Kidney (tissue), 14 donors: ENCODE results near the gene HEMK1. TPM values are rescaled to one million over a fixed set of nuclear protein-coding genes. Genes with fewer than 3 reads are reported as not detected.
A peak's percentile ranks its signal among the peaks of the same experiment; 100 is the strongest.

Experiments used
- DNase-seq, 5 donors: peaks; one replicate each; pipeline ENCODE4 v3.0.0-alpha.2; 2013 to 2020
- FAIRE-seq: peaks from 2 replicates; lab custom pipeline; 2012; peaks lifted over from hg19 to GRCh38; lab: Jason Lieb, UNC
- H3K27ac ChIP-seq, 2 donors: one replicate each; pipeline ENCODE4 v1.7.0; 2013; ENCODE audit warnings: low read depth in 2 of 2, low read length in 2 of 2, inconsistent platforms in 1 of 2
- H3K27me3 ChIP-seq: one replicate; pipeline ENCODE4 v1.7.1; 2013; ENCODE audit warnings: low read length, inconsistent platforms; ENCODE audit not compliant: control insufficient read depth, insufficient read depth
- H3K36me3 ChIP-seq, 3 donors: one replicate each; pipeline versions ENCODE4 v1.7.0 to v1.7.1; 2013; ENCODE audit warnings: low read length in 3 of 3, control low read depth in 1 of 3, inconsistent platforms in 1 of 3; ENCODE audit not compliant: insufficient read depth in 3 of 3, control insufficient read depth in 2 of 3
- H3K4me1 ChIP-seq, 3 donors: one replicate each; pipeline versions ENCODE4 v1.7.0 to v1.7.1; 2013; ENCODE audit warnings: low read length in 3 of 3, inconsistent platforms in 1 of 3, low read depth in 1 of 3; ENCODE audit not compliant: control insufficient read depth in 2 of 3, insufficient read depth in 2 of 3
- H3K4me3 ChIP-seq, 3 donors: one replicate each; pipeline versions ENCODE4 v1.7.0 to v1.8.1; 2013; ENCODE audit warnings: low read length in 3 of 3, control low read depth in 1 of 3, inconsistent platforms in 1 of 3
- H3K9ac ChIP-seq, 3 donors: one replicate each; pipeline versions ENCODE4 v1.7.0 to v1.7.1; 2013; ENCODE audit warnings: low read length in 3 of 3, control low read depth in 1 of 3, inconsistent platforms in 1 of 3
- H3K9me3 ChIP-seq, 3 donors: one replicate each; pipeline versions ENCODE4 v1.7.0 to v1.7.1; 2013; ENCODE audit warnings: low read length in 3 of 3, control low read depth in 1 of 3, inconsistent platforms in 1 of 3; ENCODE audit not compliant: control insufficient read depth in 2 of 3, insufficient read depth in 1 of 3
- CTCF ChIP-seq: IDR thresholded peaks from 3 replicates; pipeline ENCODE4 v1.5.1; 2012; ENCODE audit warnings: mild to moderate bottlenecking, moderate library complexity, borderline replicate concordance; ENCODE audit not compliant: insufficient read depth; ENCODE audit errors: extremely low read depth
- intact Hi-C: fragments of 100-400 bp; cut with DNase I; formaldehyde crosslinking; loops from one replicate; pipeline ENCODE4 v1.11.1; 2022
- polyA plus RNA-seq: library from polyadenylated mRNA; stranded (reverse); fragments of 350-450 nt; fragmentation: Illumina TruSeq; extraction: RNeasy Lipid Tissue Mini Kit (QIAGEN cat#74804); gene quantifications from one replicate; pipeline ENCODE4 v1.2.3, GENCODE V29; 2014; ENCODE audit warnings: low read depth, low replicate concordance; ENCODE audit not compliant: insufficient read depth
- total RNA-seq: library from RNA; stranded (reverse); fragmentation: NEBNext Ultra II Directional; extraction: Animal tissue kit (Norgen Biotek cat#: 25700); gene quantifications from one replicate; pipeline ENCODE4 v1.2.1, GENCODE V29; 2021
- donor health status: control.
- donor health status: control.
- donor health status: control.
- donor health status: control.
- donor health status: control.
- donor health status: DM: yes; HTN: yes; CAD: no.
- donor health status: Normal renal cell carcinoma (clear cell type).

Gene HEMK1
- total and polyA plus RNA-seq, 2 donors from 2014 or later: 25.1 to 30.3 TPM

DNA sequence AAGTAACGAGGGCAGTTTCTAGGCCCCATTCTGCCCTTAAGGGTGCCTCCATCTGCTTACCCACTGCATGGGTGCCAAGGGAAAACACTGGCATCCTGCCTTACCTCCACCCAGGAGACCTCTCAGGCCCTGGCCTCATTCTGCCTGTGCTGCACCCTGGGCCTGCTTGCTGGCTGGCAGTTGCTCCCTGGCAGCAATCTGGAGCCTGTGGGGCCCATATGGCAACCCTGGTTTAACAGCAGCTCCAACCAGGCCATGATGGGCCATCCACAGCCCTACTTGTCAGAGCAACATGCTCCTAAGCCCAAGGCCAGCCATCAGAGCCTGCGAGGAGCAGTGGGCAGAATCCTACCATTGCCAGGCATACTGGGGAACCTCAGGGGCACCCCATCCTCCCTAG lies 5.5 kb upstream of the HEMK1 start:
- DNase-seq (no peak), FAIRE-seq (no peak)
- H3K27ac ChIP-seq: no peak overlapping the region
- TF ChIP-seq CTCF: no peak
- H3K4me3 ChIP-seq: no peak overlapping the region
- H3K4me1 ChIP-seq: peaks cover 0 to 13% (median 5%) of the 10 kb centered on the region in 3 donors
- no peak overlapping the region for H3K9ac ChIP-seq
- H3K9me3 ChIP-seq: no peaks in the 10 kb centered on the region
- no peaks in the 10 kb centered on the region for H3K27me3 ChIP-seq
- no peaks in the 10 kb centered on the region for H3K36me3 ChIP-seq
- intact Hi-C loops: no loop called here

- no peak for FAIRE-seq
- intact Hi-C loops: no loop called here
- no peaks in the 10 kb centered on the region for H3K27me3 ChIP-seq
Observed at GRCh38 chr3:50564321-50564720, 5.0 kb upstream of the HEMK1 start.

DNA sequence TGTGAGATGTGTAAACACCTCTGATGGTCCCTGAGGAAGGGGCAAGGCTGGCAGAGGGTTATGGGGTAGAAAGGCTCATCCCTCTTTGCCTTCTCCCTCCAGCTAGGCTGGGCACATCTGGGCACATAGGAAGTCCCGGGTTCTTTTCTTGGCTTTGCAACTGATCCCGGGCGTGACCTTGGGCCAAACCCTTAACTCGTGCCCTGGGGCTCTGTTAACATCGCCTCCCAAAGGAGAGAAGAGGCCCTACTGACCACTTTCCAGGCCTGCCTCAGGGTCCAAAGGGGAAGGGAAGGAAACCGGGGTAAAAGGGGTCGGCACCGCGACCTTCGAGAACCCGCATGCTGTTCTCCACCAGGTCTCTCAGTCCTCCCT lies 2.3 kb upstream of the HEMK1 start:
- no peaks in the 10 kb centered on the region for H3K36me3 ChIP-seq
- peaks cover 0 to 15% (median 11%) of the 10 kb centered on the region in 3 donors for H3K4me1 ChIP-seq
- DNase-seq: no peak
- TF ChIP-seq CTCF: no peak
- no peak overlapping the region for H3K27ac ChIP-seq
- peak overlapping the region; percentile 24 to 64 (median 56) for H3K4me3 ChIP-seq
- FAIRE-seq: no peak
- H3K9ac ChIP-seq: peak overlapping the region in 1 of 3 donors; percentile 81
- no peaks in the 10 kb centered on the region for H3K9me3 ChIP-seq
- intact Hi-C loops: no loop called here
- no peaks in the 10 kb centered on the region for H3K27me3 ChIP-seq

More at GRCh38 chr3:50564321-50564720, 5.0 kb upstream of the HEMK1 start:
- no peak for TF ChIP-seq CTCF
- Histone ChIP-seq H3K9me3 (no peaks in the 10 kb centered on the region), H3K9ac (no peak overlapping the region), H3K27ac (no peak overlapping the region), H3K4me3 (no peak overlapping the region), H3K4me1 (peaks cover 0 to 13% (median 5%) of the 10 kb centered on the region in 3 donors), H3K36me3 (no peaks in the 10 kb centered on the region)
- DNase-seq: no peak
